Fibroblast of the aortic adventitia (primary cell): ENCODE results near the gene LECT2. TPM values are rescaled to one million over a fixed set of nuclear protein-coding genes. Genes with fewer than 3 reads are reported as not detected.

Source experiments
- DNase-seq: peaks from one replicate; pipeline ENCODE4 v3.0.0-alpha.2; 2010; ENCODE audit warnings: low read depth
- H3K4me3 ChIP-seq: 2 replicates; pipeline ENCODE4 v1.5.1; 2011; ENCODE audit warnings: low read depth, mild to moderate bottlenecking, control low read depth, low read length, moderate library complexity
- CTCF ChIP-seq: IDR thresholded peaks from 2 replicates; pipeline ENCODE4 v1.5.1; 2011; ENCODE audit warnings: mild to moderate bottlenecking, low read length, control low read depth, inconsistent platforms; ENCODE audit not compliant: insufficient read depth
- total RNA-seq: library from RNA; depleted of rRNA; stranded (reverse); fragments of >200 nt; gene quantifications from 2 replicates; pipeline ENCODE4 v1.2.3, GENCODE V29; 2012; ENCODE audit warnings: low replicate concordance

Gene LECT2
- total RNA-seq, 1 donor, result not detected

- no peak overlapping the region for H3K4me3 ChIP-seq
- TF ChIP-seq CTCF, result no peak
- DNase-seq, result peak; percentile 19
Measured at GRCh38 chr5:135950611-135951010, 4.2 kb downstream of the LECT2 start.

- TF ChIP-seq CTCF, result peak; percentile 76
- DNase-seq, result peak; percentile 93
- no peak overlapping the region for H3K4me3 ChIP-seq
Measured at GRCh38 chr5:135944967-135945560, 9.7 kb downstream of the LECT2 start.

- H3K4me3 ChIP-seq, result no peak overlapping the region
- no peak for DNase-seq
- TF ChIP-seq CTCF, result no peak
Measured at GRCh38 chr5:135944564-135944963, 10.2 kb downstream of the LECT2 start.

GRCh38 chr5:135942202-135942771 is 12.5 kb downstream of the LECT2 start:
- DNase-seq, result no peak
- H3K4me3 ChIP-seq, result no peak overlapping the region
- no peak for TF ChIP-seq CTCF

- no peak overlapping the region for H3K4me3 ChIP-seq
- no peak for TF ChIP-seq CTCF
- no peak for DNase-seq
Measured at GRCh38 chr5:135941711-135942110, 13.1 kb downstream of the LECT2 start.

GRCh38 chr5:135937245-135937911 is 17.4 kb downstream of the LECT2 start:
- DNase-seq, result no peak
- H3K4me3 ChIP-seq, result no peak overlapping the region
- TF ChIP-seq CTCF, result no peak
